SH-SY5Y (cell line): ENCODE data around the gene CDK6.

Experiments
- GATA2 ChIP-seq: IDR thresholded peaks from 2 replicates; pipeline ENCODE4 v1.6.1; 2011; ENCODE audit warnings: mild to moderate bottlenecking, low read depth, low read length
- GATA3 ChIP-seq: IDR thresholded peaks from 2 replicates; pipeline ENCODE4 v1.6.1; 2011; ENCODE audit warnings: low read depth, mild to moderate bottlenecking, low read length, moderate library complexity

GRCh38 chr7:92643821-92644220 is 192.6 kb downstream of the CDK6 start:
- TF ChIP-seq GATA2 (no peak), GATA3 (no peak)
